ENCODE results near the gene LUM. TPM values are rescaled to one million over a fixed set of nuclear protein-coding genes. Genes with fewer than 3 reads are reported as not detected.

The LUM gene
- total and polyA plus RNA-seq, 2 experiments from 2014 or later = 0.27 TPM; not detected in 1

DNA sequence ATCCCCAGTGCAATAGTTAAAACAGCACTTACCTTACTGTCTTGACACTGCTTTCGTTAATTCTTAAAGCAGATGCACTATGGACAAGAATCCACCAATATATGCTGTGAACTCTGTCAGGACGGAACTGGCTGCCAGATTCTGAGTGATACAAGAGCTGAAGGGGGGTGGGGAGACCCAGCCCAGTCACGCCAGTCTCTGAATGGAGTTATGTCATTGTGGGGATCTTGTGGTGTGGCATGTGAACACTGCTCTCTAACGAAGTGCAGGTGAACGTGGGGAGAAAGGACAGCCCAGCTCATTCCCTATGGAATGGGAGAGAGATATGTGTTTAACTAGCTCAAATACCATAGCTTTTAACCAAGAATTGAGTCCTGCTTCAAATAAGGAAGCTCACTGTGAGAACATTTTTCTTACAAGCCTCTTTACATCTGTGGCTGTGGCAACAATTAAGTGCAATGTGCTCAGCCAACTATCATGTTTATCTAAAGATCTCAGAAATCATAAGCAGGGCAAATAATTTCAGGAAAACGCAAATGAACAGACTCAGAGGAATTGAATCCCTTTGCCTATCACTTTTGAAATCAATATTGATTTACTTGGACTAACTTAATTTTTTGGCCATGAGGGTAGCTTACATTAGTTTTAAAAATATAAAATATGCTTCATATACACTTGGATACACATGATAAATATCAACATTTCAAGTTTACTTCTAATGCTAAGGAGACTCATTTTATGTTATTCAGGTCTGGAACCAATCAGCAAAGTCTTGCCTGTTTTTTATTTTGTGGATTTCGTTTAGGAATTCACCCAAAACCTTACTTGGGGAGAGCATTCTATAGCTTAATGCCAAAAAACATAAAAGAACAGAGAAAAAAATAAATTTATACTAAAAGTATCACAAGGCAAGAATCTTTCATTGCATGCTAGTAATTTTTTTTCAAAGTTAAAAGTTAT is at the start of gene LUM (continued):
- no peak for TF ChIP-seq REST (IDR thresholded peaks at IDR 0.05; ENCODE audit: unreplicated experiment)

DNA sequence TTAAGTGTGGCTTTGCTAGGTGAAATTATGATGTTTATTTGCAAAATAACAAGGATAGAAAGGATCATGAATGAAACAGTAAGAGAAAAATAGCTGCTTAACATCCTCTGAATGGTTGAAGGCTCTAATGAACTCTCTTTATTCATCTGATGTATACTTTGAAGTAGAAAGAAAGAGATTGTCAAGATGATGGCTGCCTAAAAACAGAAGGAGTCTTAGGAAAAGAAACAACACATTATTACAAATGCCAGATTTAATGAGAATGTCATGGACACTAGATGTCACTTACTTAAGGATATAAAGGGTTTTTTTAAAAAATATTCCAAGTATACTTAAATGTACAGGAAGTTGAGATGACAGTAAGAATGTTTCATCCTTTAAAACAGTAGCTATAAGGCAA is 49.7 kb upstream of the LUM start:
- no peaks in the 10 kb centered on the region for H3K27me3 Mint-ChIP-seq (ENCODE audit: insufficient read depth, low read depth, poor library complexity)
- no peak overlapping the region for H3K27ac ChIP-seq (ENCODE audit: low read depth)
- no peaks in the 10 kb centered on the region for H3K27me3 ChIP-seq (ENCODE audit: insufficient read depth)
- no peaks in the 10 kb centered on the region for H3K36me3 Mint-ChIP-seq (ENCODE audit: low read depth)
- H2AFZ ChIP-seq = no peak overlapping the region
- DNase-seq (ENCODE audit: low spot score) (no peak), ATAC-seq (no peak)
- H4K20me1 ChIP-seq (replicated peaks; ENCODE audit: insufficient read depth) = no peaks in the 10 kb centered on the region
- no peak overlapping the region for H3K4me3 ChIP-seq
- H3K27ac Mint-ChIP-seq = no peak overlapping the region
- no peak overlapping the region for H3K4me3 Mint-ChIP-seq
- no peaks in the 10 kb centered on the region for H3K36me3 ChIP-seq (ENCODE audit: insufficient read depth)
- no peaks in the 10 kb centered on the region for H3K79me2 ChIP-seq (replicated peaks; ENCODE audit: insufficient read depth)
- no peak overlapping the region for H3K4me2 ChIP-seq
- no peaks in the 10 kb centered on the region for H3K4me1 Mint-ChIP-seq
- no peaks in the 10 kb centered on the region for H3K9me2 ChIP-seq (ENCODE audit: insufficient read depth)
- H3K9me3 Mint-ChIP-seq = no peaks in the 10 kb centered on the region
- no peaks in the 10 kb centered on the region for H3F3A ChIP-seq (replicated peaks; ENCODE audit: low read depth)
- no peaks in the 10 kb centered on the region for H3K4me1 ChIP-seq (ENCODE audit: insufficient read depth)
- no peak for TF ChIP-seq CREB1 (CRISPR knock-in tag; IDR thresholded peaks at IDR 0.05; ENCODE audit: low read depth)
- TF ChIP-seq REST (IDR thresholded peaks at IDR 0.05; ENCODE audit: unreplicated experiment) = no peak
- no peak for TF ChIP-seq ETS1 (IDR thresholded peaks at IDR 0.05)
- TF ChIP-seq STAT1 (IDR thresholded peaks at IDR 0.05; ENCODE audit: unreplicated experiment) = no peak
- TF ChIP-seq CTCF (conservative IDR thresholded peaks at IDR 0.05; ENCODE audit: low read depth in 2 of 2) = no peak
- TF ChIP-seq JUNB (IDR thresholded peaks at IDR 0.05; ENCODE audit: unreplicated experiment) = no peak
- no peak for TF ChIP-seq EZH2phosphoT487 (IDR thresholded peaks at IDR 0.05; ENCODE audit: unreplicated experiment)

Data from GM23338 (cell line).